Tibial artery (tissue), 4 donors: Measurements from ENCODE around the gene VWA7.
"Not testable (repeated sequence)": the region's sequence is repeated elsewhere in the genome, so short reads cannot be mapped to it uniquely, and the experiment has no call there.

ENCODE experiments used
- DNase-seq, 2 donors: peaks; one replicate each; pipeline ENCODE4 v3.0.0-alpha.2; 2019
- H3K27ac ChIP-seq, 2 donors: fragments of 200-600 bp; sonication (generic) in 1 of 2; 1 replicate in 1 of 2; 2 replicates in 1 of 2; pipeline ENCODE4 v1.5.1; 2018 to 2019; ENCODE audit warnings: mild to moderate bottlenecking in 1 of 2
- H3K27me3 ChIP-seq, 2 donors: fragments of 200-600 bp; sonication (generic) in 1 of 2; one replicate each; pipeline versions ENCODE4 v1.5.1 to v1.6.0; 2016 to 2019
- H3K36me3 ChIP-seq, 3 donors: fragments of 200-600 bp; sonication (generic) in 2 of 3; one replicate each; pipeline ENCODE4 v1.5.1; 2016 to 2019; ENCODE audit warnings: mild to moderate bottlenecking in 2 of 3
- H3K4me1 ChIP-seq, 4 donors: fragments of 200-600 bp; sonication (generic) in 2 of 4; 1 replicate in 3 of 4; 2 replicates in 1 of 4; pipeline ENCODE4 v1.5.1; 2016 to 2019
- H3K4me3 ChIP-seq, 2 donors: fragments of 200-600 bp; sonication (generic) in 1 of 2; 1 replicate in 1 of 2; 2 replicates in 1 of 2; pipeline ENCODE4 v1.5.1; 2018 to 2019; ENCODE audit warnings: mild to moderate bottlenecking in 2 of 2
- H3K9me3 ChIP-seq, 3 donors: fragments of 200-600 bp; sonication (generic) in 1 of 3; one replicate each; pipeline ENCODE4 v1.5.1; 2016 to 2019
- CTCF ChIP-seq, 2 experiments: fragments of 200-600 bp in 1 of 2; fragments of 450-650 bp in 1 of 2; IDR thresholded peaks; one replicate each; pipeline ENCODE4 v1.5.1; 2017 to 2019; ENCODE audit warnings: antibody characterized with exemption in 2 of 2, mild to moderate bottlenecking in 1 of 2, moderate library complexity in 1 of 2
- intact Hi-C: fragments of 100-400 bp; cut with DNase I; formaldehyde crosslinking; loops from one replicate; pipeline ENCODE4 v1.15.0; 2023; ENCODE audit warnings: low total_unique reads

Gene VWA7

GRCh38 chr6:31821301-31822035, 44.3 kb upstream of the VWA7 start:
- TF ChIP-seq CTCF (IDR thresholded peaks at IDR 0.05) = no peak
- peak; percentile 68 to 84 for DNase-seq
- Histone ChIP-seq H3K27me3 (no peaks in the 10 kb centered on the region), H3K9me3 (no peaks in the 10 kb centered on the region), H3K27ac (peak overlapping the region; percentile 91), H3K4me3 (peak overlapping the region; percentile 50 to 69), H3K36me3 (no peaks in the 10 kb centered on the region), H3K4me1 (peaks cover 0 to 75% (median 47%) of the 10 kb centered on the region in 4 donors)
- intact Hi-C loops = no loop called here

- H3K36me3 ChIP-seq, DNase-seq, intact Hi-C loops, H3K4me3 ChIP-seq, H3K9me3 ChIP-seq, H3K27me3 ChIP-seq: not testable (repeated sequence)
- Histone ChIP-seq H3K4me1 (peaks cover 0 to 66% (median 40%) of the 10 kb centered on the region in 4 donors), H3K27ac (peak overlapping the region; percentile 91)
Observed at GRCh38 chr6:31820399-31820798, 43.3 kb upstream of the VWA7 start.

- Histone ChIP-seq H3K4me1 (peaks cover 0 to 62% (median 39%) of the 10 kb centered on the region in 4 donors), H3K4me3 (no peak overlapping the region), H3K9me3 (no peaks in the 10 kb centered on the region), H3K36me3 (no peaks in the 10 kb centered on the region), H3K27ac (peak overlapping the region; percentile 91), H3K27me3 (no peaks in the 10 kb centered on the region)
- intact Hi-C loops = no loop called here
- no peak for DNase-seq
- no peak for TF ChIP-seq CTCF (IDR thresholded peaks at IDR 0.05)
Observed at GRCh38 chr6:31819871-31820299, 42.8 kb upstream of the VWA7 start.

GRCh38 chr6:31817929-31818511, 40.9 kb upstream of the VWA7 start:
- H3K9me3 ChIP-seq, H3K36me3 ChIP-seq, DNase-seq, intact Hi-C loops, H3K27me3 ChIP-seq: not testable (repeated sequence)
- Histone ChIP-seq H3K4me3 (peak overlapping the region; percentile 54 to 55), H3K4me1 (peaks cover 0 to 57% (median 34%) of the 10 kb centered on the region in 4 donors), H3K27ac (peak overlapping the region; percentile 91)

GRCh38 chr6:31817133-31817928, 40.2 kb upstream of the VWA7 start:
- H3K27ac ChIP-seq = peak overlapping the region; percentile 91
- H3K9me3 ChIP-seq, H3K27me3 ChIP-seq, intact Hi-C loops, H3K36me3 ChIP-seq, DNase-seq: not testable (repeated sequence)
- peaks cover 0 to 50% (median 30%) of the 10 kb centered on the region in 4 donors for H3K4me1 ChIP-seq
- peak overlapping the region; percentile 54 to 55 for H3K4me3 ChIP-seq
- TF ChIP-seq CTCF (IDR thresholded peaks at IDR 0.05) = peak in 1 of 2 experiments; percentile 10

- no peaks in the 10 kb centered on the region for H3K9me3 ChIP-seq
- peak in 1 of 2 experiments; percentile 23 for TF ChIP-seq CTCF (IDR thresholded peaks at IDR 0.05)
- no peaks in the 10 kb centered on the region for H3K27me3 ChIP-seq
- H3K27ac ChIP-seq = peak within 1 kb of the TSS; percentile 89 to 97
- H3K4me3 ChIP-seq = peak within 1 kb of the TSS; percentile 56 to 57
- H3K36me3 ChIP-seq = no peaks in the 10 kb centered on the region
- intact Hi-C loops = no loop called here
- peaks cover 0 to 37% (median 23%) of the 10 kb centered on the region in 4 donors for H3K4me1 ChIP-seq
- DNase-seq = peak; percentile 93 to 98
Observed at GRCh38 chr6:31815025-31815838, 38.1 kb upstream of the VWA7 start, which contains the start of the genes HSPA1A and HSPA1L. TSS of gene HSPA1A (plus strand) at chr6:31815543. CDS start at chr6:31815757, 214 bp downstream. TSS of gene HSPA1L (minus strand) at chr6:31815283. CDS start at chr6:31811972, 3,311 bp downstream.
